HG03575 (cell line): ENCODE data around the gene CNMD.
"Not testable (repeated sequence)": the region's sequence is repeated elsewhere in the genome, so short reads cannot be mapped to it uniquely, and the experiment has no call there.

ENCODE experiments used
- ATAC-seq: cut with Tn5 transposase; IDR thresholded peaks from one replicate; pipeline ENCODE4 v1.9.1; 2021; ENCODE audit not compliant: unreplicated experiment, insufficient number of reproducible peaks, low FRiP score; ENCODE audit errors: extremely low read depth

The CNMD gene

GRCh38 chr13:52703482-52703881 is 36.1 kb downstream of the CNMD start:
- ATAC-seq: no peak

GRCh38 chr13:52701728-52702465 is 37.7 kb downstream of the CNMD start:
- ATAC-seq: no peak

- ATAC-seq: no peak
These were observed 43.1 kb downstream of the CNMD start for GRCh38 chr13:52696566-52696965.

- ATAC-seq: no peak
These were observed 43.8 kb downstream of the CNMD start for GRCh38 chr13:52695856-52696255.

GRCh38 chr13:52686376-52686775 is 53.2 kb downstream of the CNMD start:
- ATAC-seq: no peak

GRCh38 chr13:52685806-52686205 is 53.8 kb downstream of the CNMD start:
- ATAC-seq: not testable (repeated sequence)

- ATAC-seq: no peak
These were observed 61.8 kb downstream of the CNMD start for GRCh38 chr13:52677823-52678222.

GRCh38 chr13:52673465-52673864 is 66.2 kb downstream of the CNMD start:
- ATAC-seq: no peak

GRCh38 chr13:52670726-52671125 is 68.9 kb downstream of the CNMD start:
- ATAC-seq: no peak

- no peak for ATAC-seq
These were observed 69.9 kb downstream of the CNMD start for GRCh38 chr13:52669677-52670076.

GRCh38 chr13:52665325-52665724 is 74.3 kb downstream of the CNMD start:
- no peak for ATAC-seq

- no peak for ATAC-seq
These were observed 75.3 kb downstream of the CNMD start for GRCh38 chr13:52664272-52664671.

- no peak for ATAC-seq
These were observed 80.3 kb downstream of the CNMD start for GRCh38 chr13:52659340-52659739.
